GM12892 (cell line): ENCODE results near the gene CST7.

Experiments used
- POLR2A ChIP-seq: IDR thresholded peaks from 2 replicates; pipeline ENCODE4 v1.6.1; 2011; ENCODE audit warnings: low read depth, low read length, control low read depth
- POLR2AphosphoS5 ChIP-seq: IDR thresholded peaks from 2 replicates; pipeline ENCODE4 v1.6.1; 2011; ENCODE audit warnings: low read depth, low read length, control low read depth

DNA sequence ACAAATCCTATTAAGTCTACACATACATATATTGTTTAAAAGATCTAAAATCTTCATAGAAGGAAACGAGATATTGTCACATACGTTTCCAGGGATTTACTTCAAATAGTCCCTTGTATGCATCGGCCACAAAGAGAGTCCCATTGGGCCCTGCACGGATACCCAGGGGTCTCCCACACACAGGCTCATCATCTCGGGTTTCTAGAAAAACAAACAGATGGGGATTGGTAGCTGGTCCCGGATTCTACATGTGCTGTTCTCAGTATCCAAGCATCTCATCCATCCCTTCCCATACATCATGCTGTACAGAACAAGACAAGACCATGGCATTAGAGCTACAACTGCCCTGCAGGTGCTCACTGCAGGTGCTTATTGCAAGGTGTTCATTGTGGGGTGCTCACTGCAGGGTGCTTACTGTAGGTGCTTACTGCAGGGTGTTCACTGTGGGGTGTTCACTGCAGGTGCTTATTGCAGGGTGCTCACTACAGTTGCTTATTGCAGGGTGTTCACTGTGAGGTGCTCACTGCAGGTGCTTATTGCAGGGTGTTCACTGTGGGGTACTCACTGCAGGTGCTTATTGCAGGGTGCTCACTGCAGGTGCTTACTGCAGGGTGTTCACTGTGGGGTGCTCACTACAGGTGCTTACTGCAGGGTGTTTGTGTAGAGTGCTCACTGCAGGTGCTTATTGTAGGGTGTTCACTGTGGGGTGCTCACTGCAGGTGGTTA, 22.5 kb downstream of the CST7 start:
- TF ChIP-seq POLR2AphosphoS5 (no peak), POLR2A (no peak)
